GM18508 (cell line): ENCODE measurements around the gene CLEC6A.
"Not testable (repeated sequence)": the region's sequence is repeated elsewhere in the genome, so short reads cannot be mapped to it uniquely, and the experiment has no call there.

ENCODE experiments used
- ATAC-seq: cut with Tn5 transposase; IDR thresholded peaks from one replicate; pipeline ENCODE4 v1.9.1; 2021; ENCODE audit warnings: moderate number of reproducible peaks; ENCODE audit not compliant: insufficient read depth, unreplicated experiment

The CLEC6A gene

GRCh38 chr12:8491646-8492530 is 36.1 kb downstream of the CLEC6A start:
- ATAC-seq, result no peak

- ATAC-seq, result peak; percentile 93
Measured at GRCh38 chr12:8493084-8493483, 37.3 kb downstream of the CLEC6A start.

- not testable (repeated sequence) for ATAC-seq
Measured at GRCh38 chr12:8495671-8496070, 39.9 kb downstream of the CLEC6A start.

GRCh38 chr12:8496074-8496473 is 40.3 kb downstream of the CLEC6A start:
- not testable (repeated sequence) for ATAC-seq

GRCh38 chr12:8499616-8500015 is 43.9 kb downstream of the CLEC6A start:
- ATAC-seq, result no peak

- ATAC-seq, result no peak
Measured at GRCh38 chr12:8501720-8502119, 46.0 kb downstream of the CLEC6A start.

GRCh38 chr12:8504351-8504750 is 48.6 kb downstream of the CLEC6A start:
- no peak for ATAC-seq

GRCh38 chr12:8507596-8507995 is 51.8 kb downstream of the CLEC6A start:
- no peak for ATAC-seq

GRCh38 chr12:8508223-8508622 is 52.5 kb downstream of the CLEC6A start:
- no peak for ATAC-seq

- ATAC-seq, result no peak
Measured at GRCh38 chr12:8508910-8509841, 53.4 kb downstream of the CLEC6A start.

GRCh38 chr12:8513256-8513655 is 57.5 kb downstream of the CLEC6A start, which contains the start of gene CLEC4D:
CLEC4D (plus strand) TSS chr12:8513503; CDS start chr12:8513733, 230 bp downstream.
- no peak for ATAC-seq

- ATAC-seq, result no peak
Measured at GRCh38 chr12:8517971-8518370, 62.2 kb downstream of the CLEC6A start.

GRCh38 chr12:8519171-8519570 is 63.4 kb downstream of the CLEC6A start:
- no peak for ATAC-seq

GRCh38 chr12:8527250-8528130 is 71.7 kb downstream of the CLEC6A start:
- ATAC-seq, result no peak
